UCSD-AML1 (cell line): ENCODE results near the gene CXXC5.
"Not testable (repeated sequence)": the region's sequence is repeated elsewhere in the genome, so short reads cannot be mapped to it uniquely, and the experiment has no call there.

Experiments used
- DNase-seq: peaks from one replicate; lab custom pipeline; 2025; ENCODE audit not compliant: unreplicated experiment; lab: John Stamatoyannopoulos, UW

CXXC5 gene

GRCh38 chr5:139648205-139649081 is at the start of gene CXXC5:
Gene CXXC5 (plus strand): TSS chr5:139648349. CDS start chr5:139680524, 32,175 bp downstream.
- DNase-seq = peak; percentile 85

GRCh38 chr5:139598601-139598965 is 49.6 kb upstream of the CXXC5 start:
- DNase-seq = not testable (repeated sequence)

GRCh38 chr5:139600336-139600949 is 47.7 kb upstream of the CXXC5 start:
- DNase-seq = no peak

- no peak for DNase-seq
Observed at GRCh38 chr5:139601429-139601828, 46.7 kb upstream of the CXXC5 start.

- not testable (repeated sequence) for DNase-seq
Observed at GRCh38 chr5:139601948-139602347, 46.2 kb upstream of the CXXC5 start.

- no peak for DNase-seq
Observed at GRCh38 chr5:139605887-139606286, 42.3 kb upstream of the CXXC5 start.

GRCh38 chr5:139611703-139612584 is 36.2 kb upstream of the CXXC5 start:
- no peak for DNase-seq

GRCh38 chr5:139619861-139620260 is 28.3 kb upstream of the CXXC5 start:
- no peak for DNase-seq

- not testable (repeated sequence) for DNase-seq
Observed at GRCh38 chr5:139625398-139625797, 22.8 kb upstream of the CXXC5 start.

- DNase-seq = no peak
Observed at GRCh38 chr5:139630855-139631254, 17.3 kb upstream of the CXXC5 start.

GRCh38 chr5:139631520-139632165 is 16.5 kb upstream of the CXXC5 start:
- no peak for DNase-seq

GRCh38 chr5:139633295-139634027 is 14.7 kb upstream of the CXXC5 start:
- DNase-seq = peak; percentile 67

GRCh38 chr5:139634028-139634325 is 14.2 kb upstream of the CXXC5 start:
- no peak for DNase-seq

GRCh38 chr5:139634541-139634940 is 13.6 kb upstream of the CXXC5 start:
- DNase-seq = no peak

- DNase-seq = no peak
Observed at GRCh38 chr5:139635191-139635590, 13.0 kb upstream of the CXXC5 start.

- DNase-seq = peak; percentile 65
Observed at GRCh38 chr5:139635606-139636206, 12.4 kb upstream of the CXXC5 start.

- no peak for DNase-seq
Observed at GRCh38 chr5:139636207-139636792, 11.8 kb upstream of the CXXC5 start.

- no peak for DNase-seq
Observed at GRCh38 chr5:139636975-139637408, 11.2 kb upstream of the CXXC5 start.

GRCh38 chr5:139637438-139638089 is 10.6 kb upstream of the CXXC5 start:
- peak; percentile 84 for DNase-seq
